Effector memory CD4-positive, alpha-beta T cell (primary cell): ENCODE data around the gene UGT3A2.

Experiments used
- DNase-seq, 3 donors: peaks; one replicate each; pipeline ENCODE4 v3.0.0-alpha.2; 2020
- H3K27ac ChIP-seq: 2 replicates; pipeline ENCODE4 v1.7.0; 2013; ENCODE audit warnings: mild to moderate bottlenecking, low read length, moderate library complexity; ENCODE audit not compliant: insufficient read depth, poor library complexity, severe bottlenecking
- H3K27me3 ChIP-seq: replicated peaks from 2 replicates; pipeline ENCODE4 v1.7.0; 2013; ENCODE audit warnings: mild to moderate bottlenecking, low read length; ENCODE audit not compliant: insufficient read depth, control insufficient read depth, poor library complexity, severe bottlenecking
- H3K36me3 ChIP-seq: 2 replicates; pipeline ENCODE4 v1.7.0; 2013; ENCODE audit warnings: mild to moderate bottlenecking, low read length, moderate library complexity; ENCODE audit not compliant: control insufficient read depth, insufficient read depth
- H3K4me1 ChIP-seq: 2 replicates; pipeline ENCODE4 v1.7.0; 2013; ENCODE audit warnings: low read length, mild to moderate bottlenecking; ENCODE audit not compliant: control insufficient read depth, insufficient read depth, poor library complexity, severe bottlenecking
- H3K4me3 ChIP-seq: 2 replicates; pipeline ENCODE4 v1.7.0; 2013; ENCODE audit warnings: low read length, low read depth, mild to moderate bottlenecking; ENCODE audit not compliant: insufficient read depth, poor library complexity, severe bottlenecking
- H3K9me3 ChIP-seq: 2 replicates; pipeline ENCODE4 v1.7.0; 2013; ENCODE audit warnings: mild to moderate bottlenecking, low read length, moderate library complexity; ENCODE audit not compliant: control insufficient read depth
- total RNA-seq, 3 donors: gene quantifications; one replicate each; lab custom pipeline; 2026; lab: John Stamatoyannopoulos, UW

UGT3A2 gene
- 0 reads per million in 3 donors for total RNA-seq

- Histone ChIP-seq H3K4me3 (no peak within 1 kb of the TSS), H3K27me3 (no peaks in the 10 kb centered on the region)
These were observed at the start of gene UGT3A2 for GRCh38 chr5:36066540-36067210. UGT3A2 (minus strand) TSS chr5:36066882; CDS start chr5:36066789, 93 bp downstream.

GRCh38 chr5:36111238-36111637, 44.6 kb upstream of the UGT3A2 start:
- H3K4me1 ChIP-seq = no peaks in the 10 kb centered on the region
- no peaks in the 10 kb centered on the region for H3K27me3 ChIP-seq
- no peak for DNase-seq
- H3K4me3 ChIP-seq = no peak overlapping the region
- no peaks in the 10 kb centered on the region for H3K9me3 ChIP-seq
- H3K27ac ChIP-seq = no peak overlapping the region
- peaks cover 37% of the 10 kb centered on the region for H3K36me3 ChIP-seq

More at GRCh38 chr5:36066540-36067210, at the start of gene UGT3A2:
- Histone ChIP-seq H3K4me1 (no peaks in the 10 kb centered on the region), H3K9me3 (no peaks in the 10 kb centered on the region), H3K27ac (no peak within 1 kb of the TSS), H3K36me3 (no peaks in the 10 kb centered on the region)
- DNase-seq = no peak

- Histone ChIP-seq H3K27ac (no peak overlapping the region), H3K9me3 (no peaks in the 10 kb centered on the region), H3K4me3 (no peak overlapping the region), H3K4me1 (no peaks in the 10 kb centered on the region), H3K36me3 (peaks cover 46% of the 10 kb centered on the region), H3K27me3 (no peaks in the 10 kb centered on the region)
- no peak for DNase-seq
These were observed 42.2 kb upstream of the UGT3A2 start for GRCh38 chr5:36108758-36109460.

GRCh38 chr5:36105819-36106218, 39.1 kb upstream of the UGT3A2 start:
- no peaks in the 10 kb centered on the region for H3K9me3 ChIP-seq
- H3K27ac ChIP-seq = no peak overlapping the region
- no peaks in the 10 kb centered on the region for H3K27me3 ChIP-seq
- no peak for DNase-seq
- peaks cover 52% of the 10 kb centered on the region for H3K36me3 ChIP-seq
- no peaks in the 10 kb centered on the region for H3K4me1 ChIP-seq
- H3K4me3 ChIP-seq = no peak overlapping the region

GRCh38 chr5:36099748-36100147, 33.1 kb upstream of the UGT3A2 start:
- peaks cover 20% of the 10 kb centered on the region for H3K36me3 ChIP-seq
- DNase-seq = no peak
- H3K27me3 ChIP-seq = no peaks in the 10 kb centered on the region
- H3K4me1 ChIP-seq = no peaks in the 10 kb centered on the region
- no peak overlapping the region for H3K27ac ChIP-seq
- H3K4me3 ChIP-seq = no peak overlapping the region
- no peaks in the 10 kb centered on the region for H3K9me3 ChIP-seq

GRCh38 chr5:36096486-36096885, 29.8 kb upstream of the UGT3A2 start:
- no peak overlapping the region for H3K4me3 ChIP-seq
- no peaks in the 10 kb centered on the region for H3K9me3 ChIP-seq
- DNase-seq = no peak
- no peaks in the 10 kb centered on the region for H3K4me1 ChIP-seq
- H3K36me3 ChIP-seq = peaks cover 3% of the 10 kb centered on the region
- no peaks in the 10 kb centered on the region for H3K27me3 ChIP-seq
- H3K27ac ChIP-seq = no peak overlapping the region

GRCh38 chr5:36089989-36090388, 23.3 kb upstream of the UGT3A2 start:
- H3K36me3 ChIP-seq = no peaks in the 10 kb centered on the region
- no peak for DNase-seq

GRCh38 chr5:36079200-36079781, 12.6 kb upstream of the UGT3A2 start:
- Histone ChIP-seq H3K27me3 (peaks cover 5% of the 10 kb centered on the region), H3K9me3 (no peaks in the 10 kb centered on the region), H3K4me3 (no peak overlapping the region), H3K4me1 (no peaks in the 10 kb centered on the region), H3K27ac (no peak overlapping the region), H3K36me3 (no peaks in the 10 kb centered on the region)
- no peak for DNase-seq

More at GRCh38 chr5:36089989-36090388, 23.3 kb upstream of the UGT3A2 start:
- Histone ChIP-seq H3K27me3 (no peaks in the 10 kb centered on the region), H3K27ac (no peak overlapping the region), H3K9me3 (no peaks in the 10 kb centered on the region), H3K4me3 (no peak overlapping the region), H3K4me1 (no peaks in the 10 kb centered on the region)

- no peaks in the 10 kb centered on the region for H3K9me3 ChIP-seq
- H3K36me3 ChIP-seq = no peaks in the 10 kb centered on the region
- H3K4me3 ChIP-seq = no peak overlapping the region
- peaks cover 5% of the 10 kb centered on the region for H3K27me3 ChIP-seq
- no peak for DNase-seq
- H3K27ac ChIP-seq = no peak overlapping the region
- no peaks in the 10 kb centered on the region for H3K4me1 ChIP-seq
These were observed 11.7 kb upstream of the UGT3A2 start for GRCh38 chr5:36078430-36078829.
